ENCODE data around the gene LRRC8E.

Gene LRRC8E

DNA sequence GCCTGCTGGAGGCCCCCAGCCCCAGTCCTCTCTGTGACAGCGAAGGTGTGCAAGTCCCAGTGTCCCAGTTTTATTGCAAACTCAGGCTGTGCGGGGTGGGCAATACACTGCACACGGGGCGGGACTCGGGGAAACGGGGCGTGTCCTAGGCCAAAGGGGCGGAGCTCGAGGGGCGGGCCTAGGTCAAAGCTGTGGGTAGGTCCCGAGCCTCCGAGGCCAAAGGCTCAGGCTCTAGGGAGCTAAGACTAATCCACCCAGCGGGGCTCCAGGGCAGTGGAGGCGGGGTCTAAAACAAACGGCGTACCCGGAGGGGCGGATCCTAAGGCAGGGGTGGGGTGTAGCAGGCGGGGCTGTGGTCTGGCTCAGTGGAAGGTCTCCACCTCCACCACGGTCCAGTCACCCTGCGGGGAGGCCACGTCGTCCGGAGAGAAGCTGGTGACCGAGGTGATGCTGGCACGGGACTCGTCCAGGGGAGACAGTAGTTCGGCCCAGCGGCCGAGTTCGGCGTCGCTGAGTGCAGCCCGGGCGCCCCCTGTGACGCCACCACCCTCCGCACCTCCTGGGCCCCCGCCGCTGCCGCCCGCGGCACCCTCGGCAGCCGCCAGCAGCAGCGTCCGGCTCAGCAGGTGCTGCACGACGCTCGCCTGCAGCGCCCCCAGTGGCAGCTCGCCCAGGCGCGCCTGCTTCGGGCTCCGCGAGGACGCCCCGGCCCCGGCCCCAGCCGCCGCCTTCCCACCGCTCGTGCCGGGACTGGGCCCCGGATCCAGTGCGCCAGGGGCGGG lies 19.4 kb upstream of the LRRC8E start:
- DNase-seq = peak; percentile 87

DNA sequence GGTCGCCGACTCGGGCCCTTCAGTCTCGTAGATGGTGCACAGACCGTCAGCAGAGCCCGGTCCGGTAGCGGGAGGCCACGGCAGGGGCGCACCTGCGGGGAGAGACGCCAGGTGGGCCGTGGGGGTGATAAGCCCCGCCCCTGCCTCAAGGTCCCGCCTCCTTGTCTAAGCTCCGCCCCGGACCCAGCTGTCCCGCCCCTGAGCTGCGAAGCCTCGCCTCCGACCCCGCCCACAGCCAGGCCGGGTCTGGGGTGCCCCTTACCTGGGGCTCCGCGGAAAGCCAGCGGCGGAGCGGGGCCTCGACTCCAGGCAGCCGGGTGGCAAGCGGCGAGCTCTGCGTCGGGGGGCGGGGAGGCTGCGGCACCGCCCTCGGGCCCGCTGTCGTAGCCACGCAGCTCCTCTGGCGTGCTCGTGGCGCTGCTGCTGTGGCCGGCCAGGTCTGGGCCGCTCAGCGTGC lies 18.8 kb upstream of the LRRC8E start:
- peak; percentile 85 for DNase-seq

DNA sequence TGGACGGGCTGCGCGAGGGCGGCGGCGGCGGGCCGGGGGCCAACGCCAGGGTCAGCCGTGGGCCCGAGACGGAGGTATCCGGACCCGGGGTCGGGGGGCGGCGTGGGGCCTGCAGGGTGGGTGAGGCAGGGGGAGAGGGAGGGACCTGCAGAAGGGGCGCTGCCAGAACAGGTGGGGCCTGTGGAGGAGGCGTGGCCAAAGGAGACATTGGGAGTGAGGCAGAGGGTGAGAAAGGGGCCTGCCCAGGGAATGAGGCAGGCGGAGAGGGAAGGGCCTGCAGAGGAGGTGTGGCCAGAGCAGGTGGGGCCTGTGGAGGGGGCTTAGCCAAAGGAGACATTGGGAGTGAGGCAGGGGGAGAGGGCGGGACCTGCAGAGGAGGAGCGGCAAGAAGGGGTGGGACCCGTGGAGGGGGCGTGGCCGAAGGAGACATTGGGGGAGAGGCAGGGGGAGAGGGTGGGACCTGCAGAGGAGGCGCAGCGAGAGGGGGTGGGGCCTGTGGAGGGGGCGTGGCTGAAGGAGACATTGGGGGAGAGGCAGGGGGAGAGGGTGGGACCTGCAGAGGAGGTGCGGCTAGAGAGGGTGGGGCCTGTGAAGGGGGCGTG lies 18.3 kb upstream of the LRRC8E start:
- peak; percentile 67 for DNase-seq

DNA sequence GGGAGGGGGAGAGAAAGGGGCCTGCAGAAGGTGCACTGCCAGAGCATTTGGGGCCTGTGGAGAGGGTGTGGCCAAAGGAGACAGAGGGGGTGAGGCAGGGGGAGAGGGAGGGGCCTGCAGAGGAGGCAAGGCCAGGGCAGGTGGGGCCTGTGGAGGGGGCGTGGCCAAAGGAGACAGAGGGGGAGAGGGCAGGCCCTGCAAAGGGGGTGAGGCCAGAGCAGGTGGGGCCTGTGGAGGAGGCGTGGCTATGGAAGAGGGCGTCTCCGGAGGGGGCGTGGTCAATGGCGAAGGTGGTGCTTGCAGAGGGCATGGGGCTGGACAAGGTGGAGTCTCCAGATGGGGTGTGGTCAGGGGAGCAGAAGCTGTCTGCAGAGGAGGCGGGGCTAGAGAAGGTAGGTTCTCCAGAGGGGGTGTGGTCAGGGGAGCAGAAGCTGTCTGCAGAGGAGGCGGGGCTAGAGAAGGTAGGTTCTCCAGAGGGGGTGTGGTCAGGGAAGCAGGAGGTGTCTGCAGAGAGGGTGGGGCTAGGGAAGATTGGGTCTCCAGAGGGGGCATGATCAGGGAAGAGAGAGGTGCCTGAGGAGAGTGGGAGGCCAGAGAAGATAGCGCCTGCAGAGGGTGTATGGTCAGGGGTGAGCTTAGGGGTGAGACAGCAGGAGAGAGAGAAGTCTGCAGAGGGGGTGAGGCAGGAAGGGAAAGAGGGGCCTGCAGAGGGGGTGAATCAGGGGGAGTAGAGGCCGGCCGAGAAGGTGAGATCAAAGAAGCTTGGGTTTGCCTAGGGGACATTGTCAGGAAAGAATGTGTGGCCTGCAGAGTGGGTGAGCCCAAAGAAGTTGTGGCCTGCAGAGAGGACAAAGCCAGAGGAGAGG lies 17.5 kb upstream of the LRRC8E start:
- DNase-seq = peak; percentile 57

DNA sequence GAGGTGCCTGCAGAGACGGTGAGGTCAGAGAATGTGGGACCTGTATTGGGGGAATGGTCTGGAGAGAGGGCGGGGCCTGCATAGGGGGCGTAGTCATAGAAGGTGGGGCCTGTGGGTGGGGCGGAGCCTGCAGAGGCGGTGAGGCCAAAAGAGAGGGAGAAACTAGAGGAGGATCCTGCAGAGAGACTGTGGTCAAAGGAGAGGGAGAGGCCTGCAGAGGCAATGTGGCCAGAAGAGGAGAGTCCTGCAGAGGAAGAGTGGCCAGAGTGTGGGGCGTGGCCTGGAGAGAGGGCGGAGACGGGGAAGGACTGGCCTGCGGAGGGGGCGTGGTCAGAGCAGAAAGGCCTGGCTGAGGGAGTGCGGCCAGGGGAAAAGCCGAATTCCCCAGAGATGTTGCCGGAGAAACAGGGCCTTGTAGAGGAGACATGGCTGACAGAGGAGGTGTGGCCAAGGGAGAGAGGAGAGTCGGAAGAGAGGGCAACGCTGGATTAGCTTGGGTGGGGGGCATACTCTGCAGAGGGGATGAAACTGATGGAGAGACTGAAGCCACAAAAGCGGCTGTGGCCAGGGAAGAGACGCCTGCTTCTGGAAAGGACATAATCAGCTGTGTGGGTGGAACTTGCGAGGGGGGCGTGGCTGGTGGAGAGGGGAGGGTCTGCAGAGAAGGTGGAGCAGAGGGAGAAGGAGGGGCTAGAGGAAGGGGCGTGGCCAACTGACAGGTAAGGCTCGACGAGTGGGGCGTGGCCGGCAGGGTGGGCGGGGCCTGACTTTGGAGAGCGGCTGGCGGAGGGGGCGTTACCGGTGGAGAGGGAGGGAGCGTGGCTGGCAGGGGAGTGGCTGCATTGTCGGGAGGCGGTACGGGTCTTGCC lies 16.6 kb upstream of the LRRC8E start:
- peak; percentile 89 for DNase-seq

DNA sequence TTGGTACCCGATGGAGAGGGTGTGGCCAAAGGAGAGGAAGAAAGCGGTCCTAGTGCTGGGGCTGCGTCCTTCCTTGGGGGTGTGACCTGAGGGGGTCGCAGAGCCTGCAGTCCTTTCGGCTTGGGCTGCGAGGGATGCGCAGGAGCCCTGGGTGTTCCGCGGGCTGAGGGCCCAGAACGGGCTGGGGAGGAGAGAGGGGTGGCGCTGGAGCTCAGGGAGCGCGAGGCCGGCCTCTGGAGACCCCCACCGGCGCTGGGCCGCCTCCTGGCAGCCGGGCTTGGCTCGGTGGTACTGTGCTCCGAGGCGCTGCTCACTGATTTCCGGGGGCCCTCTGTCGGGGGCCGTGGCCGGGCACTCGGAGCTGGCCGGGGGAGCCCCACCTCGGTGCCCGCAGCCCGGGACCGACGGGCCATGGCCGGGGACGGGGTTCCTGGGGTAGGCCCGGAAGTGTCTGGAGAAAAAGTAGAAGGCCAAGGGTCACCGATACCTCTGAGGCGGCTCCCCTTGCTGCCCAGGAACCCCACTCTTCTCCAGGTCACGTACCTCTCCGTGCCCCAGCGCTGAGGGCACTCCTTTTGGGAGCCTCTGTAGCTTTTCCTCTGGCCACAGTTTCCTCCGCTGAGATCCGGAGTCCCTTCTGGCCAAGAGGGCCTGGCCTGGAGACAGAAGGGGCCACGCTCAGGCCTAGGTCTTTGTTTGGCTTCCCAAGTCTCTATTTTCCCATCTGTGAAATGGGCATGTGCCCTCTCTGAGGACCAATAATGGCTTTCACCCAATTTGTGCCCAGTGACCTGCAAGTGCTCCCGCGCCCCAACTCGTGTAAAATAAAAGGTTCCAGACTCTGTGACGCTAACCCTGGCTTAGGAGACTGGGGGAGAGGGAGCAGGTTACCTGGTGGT lies 15.8 kb upstream of the LRRC8E start:
- no peak for DNase-seq

DNA sequence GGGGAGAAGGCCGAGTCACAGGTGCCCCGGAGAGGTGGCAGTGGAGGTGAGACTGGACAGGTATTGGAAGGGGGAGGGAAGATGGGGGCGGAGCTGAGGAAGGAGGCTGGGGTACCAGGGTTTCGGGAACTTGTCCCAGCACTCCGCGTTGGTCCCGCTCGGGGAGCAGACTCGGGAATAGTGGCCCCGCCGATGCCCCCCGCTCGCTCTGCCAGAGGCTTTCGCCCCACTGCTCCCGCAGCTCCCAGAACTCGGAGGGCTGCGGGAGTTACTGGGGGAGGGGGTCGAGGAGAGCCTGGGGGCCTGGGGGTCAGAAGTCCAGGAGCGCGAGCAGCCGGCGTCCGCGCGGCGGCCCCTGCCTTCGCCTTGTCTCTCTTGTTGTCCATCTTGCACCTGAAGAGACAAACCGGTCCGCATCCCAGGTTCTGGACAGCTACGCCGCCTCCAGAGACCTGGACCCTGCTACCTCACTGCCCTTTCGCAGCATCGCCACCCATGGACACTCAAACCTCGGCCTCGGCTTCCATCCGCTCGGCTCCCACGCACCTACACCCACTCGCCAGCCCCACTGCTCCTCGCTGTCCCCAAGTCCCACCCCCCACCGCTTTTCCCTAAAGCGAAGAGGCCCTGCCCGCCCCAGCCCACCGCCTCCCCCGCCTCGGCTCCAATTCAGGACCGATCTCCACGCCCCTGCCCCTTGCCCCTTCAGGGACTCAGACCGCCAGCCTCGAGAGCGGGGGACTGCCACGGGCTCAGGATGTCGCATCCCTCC lies 14.8 kb upstream of the LRRC8E start:
- DNase-seq = no peak

DNA sequence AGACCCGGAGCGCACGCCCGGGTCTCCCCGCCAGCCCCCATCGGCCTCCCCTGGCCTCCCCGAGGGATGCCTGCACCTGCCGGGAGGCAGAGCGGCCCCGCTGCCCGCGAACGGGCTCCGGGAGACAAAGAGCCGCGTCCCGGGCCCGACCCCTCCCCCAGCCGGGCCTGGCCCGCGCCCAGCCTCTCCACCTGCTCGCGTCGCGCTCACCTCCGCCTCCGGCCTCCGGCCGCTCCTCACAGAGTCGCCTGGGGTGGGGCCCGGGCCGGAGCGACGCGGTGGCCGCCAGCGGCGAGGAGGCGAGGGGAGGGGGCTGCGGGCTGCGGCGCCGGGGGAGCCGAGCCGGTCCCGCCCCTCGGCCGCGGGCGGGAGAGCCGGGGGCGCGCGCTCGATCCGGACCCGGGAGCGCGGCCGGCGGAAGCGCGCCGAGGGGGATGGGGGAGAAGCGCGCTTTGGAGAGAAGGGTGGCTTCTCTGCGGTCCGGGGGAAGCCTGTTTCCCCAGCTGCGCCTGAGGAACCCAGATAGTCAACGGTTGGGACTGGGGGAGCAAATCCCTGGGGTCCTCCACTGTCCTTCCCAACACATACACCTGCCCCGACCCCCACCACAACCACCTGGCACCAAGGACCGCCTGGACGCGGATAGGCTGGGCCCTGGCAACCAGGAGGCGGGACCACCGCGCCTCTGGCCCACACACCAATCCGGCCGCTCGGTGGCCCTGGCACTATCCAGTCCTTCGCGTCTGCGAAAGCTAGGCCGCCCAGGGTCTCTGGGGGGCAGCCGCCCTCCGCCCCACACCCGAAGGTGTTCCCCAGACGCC lies 14.0 kb upstream of the LRRC8E start, which contains the start of gene PRR36:
PRR36 (minus strand) TSS at position 315 of the 821 bp plus-strand sequence. CDS start 701 bp downstream, outside the sequence.
- DNase-seq = no peak

DNA sequence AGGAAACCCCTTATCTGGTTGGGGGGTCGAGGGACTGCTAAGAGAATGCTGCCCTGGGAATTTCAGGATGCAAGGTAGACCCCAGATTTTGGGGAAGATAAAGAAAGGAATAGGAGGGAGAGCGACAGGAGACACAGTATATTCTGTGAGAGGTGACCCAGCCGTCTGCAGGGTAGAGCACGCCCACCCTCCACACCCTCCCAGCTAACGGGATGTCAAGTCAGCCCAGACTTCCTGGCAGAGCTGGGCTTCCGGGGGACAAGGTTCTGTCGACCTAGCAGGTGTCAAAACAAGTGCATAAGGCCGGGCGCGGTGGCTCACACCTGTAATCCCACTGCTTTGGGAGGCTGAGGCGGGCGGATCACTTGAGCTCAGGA lies 13.4 kb upstream of the LRRC8E start:
- DNase-seq = no peak

DNA sequence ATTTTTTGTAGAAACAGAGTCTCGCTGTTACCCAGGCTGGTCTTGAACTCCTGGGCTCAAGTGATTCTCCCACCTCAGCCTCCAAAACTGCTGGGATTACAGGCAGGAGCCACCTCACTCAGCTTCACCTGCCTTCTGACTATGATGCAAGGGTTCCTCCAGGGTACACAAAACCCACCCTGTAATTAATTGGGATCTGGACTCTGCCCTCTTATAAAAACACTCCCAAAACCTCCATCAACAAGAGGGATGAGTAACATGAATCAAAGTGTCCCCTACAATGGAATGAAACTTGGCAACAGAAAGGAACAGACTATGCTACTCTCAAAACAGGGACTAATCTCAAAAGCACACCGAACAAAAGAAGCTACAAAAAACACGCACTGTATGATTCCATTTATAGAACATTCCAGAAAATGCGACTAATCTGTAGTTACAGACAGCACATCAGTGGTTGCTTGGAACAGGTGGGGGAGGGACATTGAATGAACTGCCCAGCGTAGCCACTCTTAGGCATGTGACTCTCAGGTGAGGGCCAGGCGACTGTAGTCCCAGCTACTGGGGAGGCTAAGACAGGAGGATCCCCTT lies 11.0 kb upstream of the LRRC8E start:
- DNase-seq = no peak

DNA sequence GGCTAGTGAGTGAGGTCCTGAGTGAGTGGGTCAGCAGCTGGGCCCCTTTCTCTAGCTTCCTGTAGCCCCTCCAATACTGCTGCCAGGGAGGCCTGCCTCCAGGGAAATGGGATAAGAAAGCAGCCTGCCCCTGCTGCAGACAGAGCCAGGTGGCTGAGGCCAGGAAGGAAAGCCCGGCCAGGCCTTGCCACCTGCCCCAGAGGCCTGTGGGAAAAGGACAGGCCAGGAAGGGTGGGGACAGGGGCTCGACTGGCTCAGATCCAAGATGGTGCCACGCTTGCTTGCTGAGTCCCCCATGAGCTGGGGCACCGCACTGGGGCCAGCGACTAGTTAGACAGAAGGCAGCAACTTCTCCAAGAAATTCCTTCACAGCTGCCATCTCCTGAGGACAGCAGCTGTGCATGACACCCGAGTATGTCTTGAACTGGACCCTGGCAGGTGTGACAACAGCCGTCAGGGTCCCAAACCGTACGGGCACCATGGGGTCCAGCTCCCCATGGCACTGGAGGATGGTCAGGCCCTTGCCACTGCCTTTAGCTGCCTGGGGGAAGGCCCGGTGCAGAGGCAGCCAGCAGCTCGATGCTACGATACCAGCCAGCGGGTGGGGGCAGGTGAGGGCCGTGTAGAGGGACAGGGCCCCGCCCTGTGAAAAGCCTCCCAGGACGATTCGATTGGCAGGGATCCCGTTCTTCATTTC lies 9.1 kb upstream of the LRRC8E start:
- DNase-seq = no peak

DNA sequence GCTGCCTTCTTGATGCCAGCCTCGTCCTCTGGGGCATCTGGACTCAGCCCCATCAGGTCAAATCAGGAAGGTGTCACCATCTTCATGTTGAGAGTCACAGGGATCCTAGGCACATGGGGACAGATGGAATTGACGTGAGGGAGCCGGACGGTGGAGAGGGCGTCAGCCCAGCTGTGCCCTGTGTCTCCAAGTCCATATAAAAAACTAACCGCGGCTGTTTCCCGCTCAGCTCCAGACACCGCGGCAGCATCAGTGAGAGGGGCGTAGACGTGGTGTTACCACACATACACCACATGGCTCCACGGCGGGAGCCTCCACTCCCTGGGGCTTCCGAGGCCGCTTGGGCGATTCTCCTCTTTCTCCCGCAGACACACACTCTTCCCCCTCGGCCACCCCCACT lies 8.5 kb upstream of the LRRC8E start:
- DNase-seq = no peak

DNA sequence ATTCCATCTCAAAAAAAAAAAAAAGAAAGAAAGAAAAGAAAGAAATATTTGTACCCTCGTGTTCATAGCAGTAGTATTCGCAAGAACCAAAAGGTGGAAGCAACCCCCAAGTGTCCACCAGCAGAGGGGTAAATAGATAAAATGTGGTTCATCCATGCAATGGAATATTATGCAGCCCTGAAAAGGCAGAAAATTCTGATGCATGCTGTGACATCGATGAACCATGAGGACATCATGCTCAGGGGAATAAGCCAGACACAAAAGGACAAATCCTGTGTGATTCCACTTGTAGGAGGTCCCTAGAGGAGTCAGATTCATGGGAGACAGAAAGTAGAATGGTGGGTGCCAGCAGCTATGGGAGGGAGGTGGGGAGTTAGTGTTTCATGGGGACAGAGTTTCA lies 6.4 kb upstream of the LRRC8E start:
- no peak for DNase-seq

DNA sequence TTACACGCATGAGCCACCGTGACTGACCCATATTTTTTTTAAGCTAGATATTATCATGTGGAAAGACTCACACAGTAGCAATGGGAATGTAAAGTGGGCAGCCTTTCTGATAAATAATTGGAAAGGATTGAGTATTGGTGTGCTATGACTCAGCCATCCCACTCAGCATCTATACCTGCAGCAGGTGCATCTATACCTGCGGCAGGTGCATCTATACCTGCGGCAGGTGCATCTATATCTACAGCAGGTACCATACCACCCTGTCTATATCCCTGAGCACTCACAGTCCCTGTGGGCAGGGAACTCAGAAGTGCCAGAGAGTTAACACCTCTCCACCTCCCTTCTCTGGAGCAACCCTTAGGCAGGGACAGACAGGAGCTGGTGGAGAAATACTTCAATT lies 5.2 kb upstream of the LRRC8E start:
- no peak for DNase-seq

DNA sequence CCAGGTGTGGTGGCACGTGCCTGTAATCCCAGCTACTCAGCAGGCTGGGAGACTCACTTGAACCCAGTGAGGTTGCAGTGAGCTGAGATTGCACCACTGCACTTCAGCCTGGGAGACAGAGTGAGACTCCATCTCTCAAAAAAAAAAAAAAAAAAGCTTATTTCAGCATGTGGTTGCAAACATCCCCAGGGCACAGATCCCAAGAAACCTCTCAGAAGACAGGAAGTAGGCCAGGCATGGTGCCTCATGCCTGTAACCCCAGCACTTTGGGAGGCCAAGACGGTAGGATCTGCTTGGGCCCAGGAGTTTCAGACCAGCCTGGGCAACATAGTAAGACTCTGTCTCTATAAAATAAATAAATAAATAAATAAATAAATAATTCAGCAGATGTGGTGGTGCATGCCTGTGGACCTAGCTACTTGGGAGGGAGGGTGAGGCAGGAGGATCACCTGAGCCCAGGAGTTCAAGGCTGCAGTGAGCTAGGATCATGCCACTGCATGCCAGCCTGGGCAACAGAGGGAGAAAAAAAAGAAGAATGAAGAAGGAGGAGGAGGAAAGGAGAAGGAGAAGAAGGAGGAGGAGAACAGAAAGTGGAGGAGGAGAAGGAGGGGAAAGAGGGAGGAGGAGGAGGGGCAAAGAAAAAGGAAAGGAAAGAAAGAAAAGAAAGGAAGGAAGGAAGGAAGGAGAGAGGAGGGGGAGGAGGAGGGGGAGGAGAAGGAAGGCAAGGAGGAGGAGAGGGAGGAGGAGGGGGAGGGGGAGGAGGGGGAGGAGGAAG lies 4.3 kb upstream of the LRRC8E start:
- no peak for DNase-seq

DNA sequence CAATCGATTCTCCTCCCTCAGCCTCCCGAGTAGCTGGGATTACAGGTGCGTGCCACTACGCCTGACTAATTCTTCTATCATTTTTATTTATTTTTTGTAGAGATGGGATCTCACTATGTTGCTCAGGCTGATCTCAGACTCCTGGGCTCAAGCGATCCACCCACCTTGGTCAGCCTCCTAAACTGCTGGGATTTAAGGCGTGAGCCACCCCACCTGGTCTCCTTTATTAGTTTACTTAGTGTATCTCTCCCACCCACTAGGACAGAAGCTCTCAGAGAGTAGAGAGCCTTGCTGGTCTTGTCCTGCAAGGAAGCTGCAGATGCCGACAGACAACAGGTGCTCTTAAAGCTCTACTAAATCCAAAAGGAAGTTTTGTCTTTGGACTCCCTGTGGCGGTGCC lies 2.5 kb upstream of the LRRC8E start:
- DNase-seq = no peak

DNA sequence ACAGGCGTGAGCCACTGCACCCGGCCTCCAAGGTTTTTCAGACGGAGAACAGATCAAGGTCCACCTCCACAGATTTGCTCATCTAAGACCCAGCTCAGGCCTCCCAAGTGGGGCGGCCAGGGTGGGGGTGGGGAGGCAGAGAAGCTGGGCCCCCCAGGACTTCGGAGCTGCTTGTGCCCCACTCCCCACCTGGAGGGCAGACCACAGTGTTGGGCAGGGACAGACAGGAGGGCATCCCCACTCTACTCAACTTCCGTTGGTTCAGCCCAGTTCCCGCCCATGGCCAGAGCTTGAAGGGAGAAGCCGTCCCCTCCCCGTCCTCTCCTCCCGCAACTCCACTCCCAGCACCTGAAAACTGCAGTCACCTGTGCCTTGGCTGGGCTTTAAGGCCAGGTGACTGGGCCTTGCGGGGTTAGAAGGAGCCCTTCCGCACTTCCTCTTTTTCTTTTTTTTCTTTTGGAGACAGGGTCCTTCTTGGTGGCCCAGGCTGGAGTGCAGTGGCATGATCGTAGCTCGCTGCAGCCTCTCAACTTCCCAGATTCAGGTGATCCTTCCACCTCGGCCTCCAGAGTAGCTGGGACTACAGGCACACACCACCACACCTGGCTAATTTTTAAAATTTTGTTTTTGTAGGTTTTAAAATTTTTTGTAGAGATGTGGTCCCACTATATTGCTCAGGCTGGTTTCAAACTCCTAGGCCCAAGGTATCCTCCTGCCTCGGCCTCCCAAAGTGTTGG lies 734 bp upstream of the LRRC8E start:
- no peak for DNase-seq
